Breast epithelium (tissue), 3 donors: ENCODE measurements around the gene TRAPPC8.

Source experiments
- POLR2AphosphoS5 ChIP-seq, 3 donors: sonication (generic); formaldehyde crosslinking; IDR thresholded peaks; one replicate each; pipeline ENCODE4 v1.6.1; 2017; ENCODE audit warnings: antibody characterized with exemption in 3 of 3
- TF ChIP-seq, protein P1 (sequence below), 3 donors: fragments of 450-650 bp; IDR thresholded peaks; one replicate each; pipeline ENCODE4 v1.5.1; 2016 to 2017; ENCODE audit warnings: antibody characterized with exemption in 3 of 3, mild to moderate bottlenecking in 3 of 3, moderate library complexity in 3 of 3

GRCh38 chr18:31793531-31793930 is 149.4 kb downstream of the TRAPPC8 start:
- no peak for TF ChIP-seq POLR2AphosphoS5 (IDR thresholded peaks at IDR 0.05)
- TF ChIP-seq, protein P1, sequence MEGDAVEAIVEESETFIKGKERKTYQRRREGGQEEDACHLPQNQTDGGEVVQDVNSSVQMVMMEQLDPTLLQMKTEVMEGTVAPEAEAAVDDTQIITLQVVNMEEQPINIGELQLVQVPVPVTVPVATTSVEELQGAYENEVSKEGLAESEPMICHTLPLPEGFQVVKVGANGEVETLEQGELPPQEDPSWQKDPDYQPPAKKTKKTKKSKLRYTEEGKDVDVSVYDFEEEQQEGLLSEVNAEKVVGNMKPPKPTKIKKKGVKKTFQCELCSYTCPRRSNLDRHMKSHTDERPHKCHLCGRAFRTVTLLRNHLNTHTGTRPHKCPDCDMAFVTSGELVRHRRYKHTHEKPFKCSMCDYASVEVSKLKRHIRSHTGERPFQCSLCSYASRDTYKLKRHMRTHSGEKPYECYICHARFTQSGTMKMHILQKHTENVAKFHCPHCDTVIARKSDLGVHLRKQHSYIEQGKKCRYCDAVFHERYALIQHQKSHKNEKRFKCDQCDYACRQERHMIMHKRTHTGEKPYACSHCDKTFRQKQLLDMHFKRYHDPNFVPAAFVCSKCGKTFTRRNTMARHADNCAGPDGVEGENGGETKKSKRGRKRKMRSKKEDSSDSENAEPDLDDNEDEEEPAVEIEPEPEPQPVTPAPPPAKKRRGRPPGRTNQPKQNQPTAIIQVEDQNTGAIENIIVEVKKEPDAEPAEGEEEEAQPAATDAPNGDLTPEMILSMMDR (IDR thresholded peaks at IDR 0.05) = no peak
